K562 (cell line): ENCODE data around the gene SLC11A1. TPM values are rescaled to one million over a fixed set of nuclear protein-coding genes. Genes with fewer than 3 reads are reported as not detected.
A peak's percentile ranks its signal among the peaks of the same experiment; 100 is the strongest.

ENCODE experiments used
- ATAC-seq: fragments of 200-7000 bp; cut with Tn5 transposase; 3 replicates; pipeline ENCODE4 v1.9.1; 2020; ENCODE audit warnings: moderate library complexity
- BruUV-seq: library from RNA; stranded (reverse); fragments of 400-500 nt; replicated peaks from 2 replicates; lab custom pipeline; 2021; lab: Mats Ljungman, UMichigan
- CTCF ChIA-PET: fragments of 300-600 bp; formaldehyde crosslinking; extraction: SDS; loops from one replicate; lab custom pipeline; 2021; ENCODE audit warnings: low intra/inter-chr PET ratio; lab: Yijun Ruan, JAX
- POLR2A ChIA-PET: fragments of 300-600, 350-650 bp; sonication (Branson Sonifier 250); formaldehyde crosslinking; extraction: SDS; loops from one replicate; lab custom pipeline; 2021; ENCODE audit warnings: antibody characterized with exemption, inconsistent platforms; lab: Yijun Ruan, JAX
- DNase-seq, 4 experiments: peaks; one replicate each; pipeline versions ENCODE4 v3.0.0 to v3.0.0-alpha.2; 2011 to 2018; ENCODE audit warnings: low spot score in 3 of 4, mixed read lengths in 3 of 4; ENCODE audit errors: extremely low read depth in 1 of 4
- FAIRE-seq: peaks from 2 replicates; lab custom pipeline; 2011; peaks lifted over from hg19 to GRCh38; lab: Jason Lieb, UNC
- H2AFZ ChIP-seq: 2 replicates; pipeline ENCODE4 v1.6.0; 2011; ENCODE audit warnings: low read depth, low read length, control low read depth, inconsistent platforms
- H3K27ac ChIP-seq: fragments of 200-600 bp; 3 replicates; pipeline ENCODE4 v1.8.0; 2011; ENCODE audit warnings: low read depth, mild to moderate bottlenecking, control low read depth, inconsistent platforms, low read length, moderate library complexity, mixed read lengths; ENCODE audit errors: extremely low read depth
- H3K27me3 ChIP-seq, 2 experiments: fragments of 300-600 bp in 1 of 2; 2 replicates in 1 of 2; 3 replicates in 1 of 2; pipeline versions ENCODE4 v1.6.0 to v1.8.0; 2011; ENCODE audit warnings: inconsistent platforms in 2 of 2, low read length in 2 of 2, mild to moderate bottlenecking in 1 of 2, mixed read lengths in 1 of 2, moderate library complexity in 1 of 2; ENCODE audit not compliant: control insufficient read depth in 2 of 2, insufficient read depth in 2 of 2
- H3K36me3 ChIP-seq: fragments of 300-600 bp; 3 replicates; pipeline ENCODE4 v1.8.0; 2011; ENCODE audit warnings: mild to moderate bottlenecking, low read length, inconsistent platforms; ENCODE audit not compliant: control insufficient read depth, insufficient read depth
- H3K4me1 ChIP-seq, 2 experiments: fragments of 200-600 bp in 1 of 2; replicated peaks in 1 of 2; 2 replicates in 1 of 2; 3 replicates in 1 of 2; pipeline versions ENCODE4 v1.5.1 to v1.8.0; 2011; ENCODE audit warnings: inconsistent platforms in 2 of 2, low read length in 2 of 2, mild to moderate bottlenecking in 1 of 2, mixed read lengths in 1 of 2, moderate library complexity in 1 of 2; ENCODE audit not compliant: control insufficient read depth in 2 of 2, insufficient read depth in 2 of 2
- H3K4me2 ChIP-seq: 2 replicates; pipeline ENCODE4 v1.6.1; 2011; ENCODE audit warnings: low read length, control low read depth, inconsistent platforms, mixed read lengths; ENCODE audit not compliant: insufficient read depth
- H3K4me3 ChIP-seq: fragments of 200-600 bp; sonication (generic), shearing (Covaris generic); 2 replicates; pipeline ENCODE4 v1.5.1; 2016; ENCODE audit warnings: control low read depth, inconsistent platforms
- H3K79me2 ChIP-seq: fragments of 200-600 bp; 3 replicates; pipeline ENCODE4 v1.8.0; 2011; ENCODE audit warnings: low read length, inconsistent platforms; ENCODE audit not compliant: control insufficient read depth, insufficient read depth
- H3K9ac ChIP-seq, 2 experiments: 2 replicates each; pipeline versions ENCODE4 v1.6.0 to v1.6.1; 2011; ENCODE audit warnings: low read depth in 2 of 2, low read length in 2 of 2, control low read depth in 1 of 2, inconsistent platforms in 1 of 2, mild to moderate bottlenecking in 1 of 2, mixed read lengths in 1 of 2; ENCODE audit not compliant: insufficient read depth in 1 of 2
- H3K9me1 ChIP-seq: one replicate; pipeline ENCODE4 v1.6.0; 2011; ENCODE audit warnings: inconsistent platforms, mild to moderate bottlenecking, low read length, moderate library complexity; ENCODE audit not compliant: control insufficient read depth, insufficient read depth
- H3K9me3 ChIP-seq: replicated peaks from 2 replicates; pipeline ENCODE4 v1.5.1; 2011; ENCODE audit warnings: low read depth, low read length, inconsistent platforms; ENCODE audit not compliant: control insufficient read depth, insufficient read depth
- H4K20me1 ChIP-seq: replicated peaks from 2 replicates; pipeline ENCODE4 v1.6.1; 2011; ENCODE audit warnings: low read length, inconsistent platforms, mixed read lengths; ENCODE audit not compliant: control insufficient read depth, insufficient read depth
- ARID2 ChIP-seq: fragments of 450-650 bp; IDR thresholded peaks from 2 replicates; pipeline ENCODE4 v1.6.1; 2017; ENCODE audit warnings: antibody characterized with exemption, mild to moderate bottlenecking
- BRD9 ChIP-seq: fragments of 450-650 bp; IDR thresholded peaks from 2 replicates; pipeline ENCODE4 v1.6.1; 2018; ENCODE audit warnings: low read depth; ENCODE audit not compliant: partially characterized antibody
- E2F3 ChIP-seq: fragments of 250-450 bp; sonication (Bioruptor Pico); IDR thresholded peaks from 2 replicates; pipeline ENCODE4 v1.4.0; 2020; ENCODE audit warnings: mild to moderate bottlenecking
- EZH2 ChIP-seq: IDR thresholded peaks from 2 replicates; pipeline ENCODE4 v1.6.1; 2012; ENCODE audit warnings: low read depth, mild to moderate bottlenecking, inconsistent platforms, low read length, borderline replicate concordance
- PPARD ChIP-seq: fragments of 250-450 bp; sonication (Bioruptor Pico); IDR thresholded peaks from 2 replicates; pipeline ENCODE4 v1.8.0; 2022; ENCODE audit warnings: inconsistent platforms, mild to moderate bottlenecking, moderate library complexity
- RBM25 ChIP-seq: fragments of 200-400 bp; formaldehyde crosslinking; IDR thresholded peaks from 2 replicates; pipeline ENCODE4 v1.6.1; 2018; ENCODE audit warnings: low read length, low read depth, moderate library complexity; ENCODE audit not compliant: severe bottlenecking
- RFX1 ChIP-seq: fragments of 450-650 bp; IDR thresholded peaks from 2 replicates; pipeline ENCODE4 v1.6.1; 2016; ENCODE audit warnings: mild to moderate bottlenecking, moderate library complexity
- SETDB1 ChIP-seq: IDR thresholded peaks from one replicate; pipeline ENCODE4 v1.6.1; 2012; ENCODE audit warnings: low read length, control low read depth, inconsistent platforms
- TRIM28 ChIP-seq: fragments of 450-650 bp; IDR thresholded peaks from 2 replicates; pipeline ENCODE4 v1.6.1; 2017
- ZEB2 ChIP-seq: fragments of 450-650 bp; IDR thresholded peaks from 2 replicates; pipeline ENCODE4 v1.6.1; 2016
- ZFP1 ChIP-seq: fragments of 450-650 bp; formaldehyde crosslinking; IDR thresholded peaks from 2 replicates; pipeline ENCODE4 v1.4.0; 2020; ENCODE audit warnings: mild to moderate bottlenecking, mixed read lengths
- WGBS: fragments of 100-300 bp; shearing (Covaris generic); methylation state at CpG from one replicate; pipeline ENCODE4 v1.1.6; 2016; ENCODE audit warnings: low coverage, mixed read lengths; ENCODE audit not compliant: insufficient coverage; ENCODE audit errors: missing lambda C conversion rate; 5-methylcytosine and 5-hydroxymethylcytosine counted together
- in situ Hi-C: fragments of 300-500 bp; cut with MboI; formaldehyde crosslinking; loops from 4 replicates; pipeline ENCODE4 v1.15.0; 2018; ENCODE audit warnings: inconsistent platforms, mixed read lengths
- intact Hi-C: fragments of 100-400 bp; cut with micrococcal nuclease; formaldehyde crosslinking; loops from 2 replicates; pipeline ENCODE4 v1.14.2; 2022
- polyA plus RNA-seq, 8 experiments: library from polyadenylated mRNA; depleted of rRNA in 4 of 8; stranded (reverse) in 5 of 8; unstranded in 3 of 8; fragments of >200 nt; fragmentation: Nextera tagmentation in 2 of 8; fragmentation: Illumina TruSeq in 1 of 8; extraction: Ambion mirVana in 2 of 8; extraction: Trizol in 1 of 8; gene quantifications; 2 replicates each; pipeline versions ENCODE4 v1.2.1 to v1.2.3, GENCODE V29; 2011 to 2014; ENCODE audit warnings: inconsistent platforms in 1 of 8, missing spikeins in 1 of 8
- total RNA-seq, 7 experiments: library from RNA; depleted of rRNA in 6 of 7; stranded (reverse); fragments of >200 nt in 6 of 7; fragmentation: Illumina TruSeq in 2 of 7; extraction: Trizol in 2 of 7; gene quantifications; 2 replicates each; pipeline versions ENCODE4 v1.2.1 to v1.2.3, GENCODE V29; 2011 to 2021; ENCODE audit warnings: low replicate concordance in 1 of 7
- TF ChIP-seq, protein P1 (sequence below): sonication (generic); formaldehyde crosslinking; IDR thresholded peaks from 2 replicates; pipeline ENCODE4 v1.8.0; 2022; ENCODE audit warnings: mild to moderate bottlenecking, missing genetic modification reagents, borderline replicate concordance

SLC11A1 gene
- total and polyA plus RNA-seq, 9 of the 15 experiments (the other 6 are each of a cell fraction or from before 2014, with no cell fraction given): 0.35 to 1.6 (median 0.65) TPM

DNA sequence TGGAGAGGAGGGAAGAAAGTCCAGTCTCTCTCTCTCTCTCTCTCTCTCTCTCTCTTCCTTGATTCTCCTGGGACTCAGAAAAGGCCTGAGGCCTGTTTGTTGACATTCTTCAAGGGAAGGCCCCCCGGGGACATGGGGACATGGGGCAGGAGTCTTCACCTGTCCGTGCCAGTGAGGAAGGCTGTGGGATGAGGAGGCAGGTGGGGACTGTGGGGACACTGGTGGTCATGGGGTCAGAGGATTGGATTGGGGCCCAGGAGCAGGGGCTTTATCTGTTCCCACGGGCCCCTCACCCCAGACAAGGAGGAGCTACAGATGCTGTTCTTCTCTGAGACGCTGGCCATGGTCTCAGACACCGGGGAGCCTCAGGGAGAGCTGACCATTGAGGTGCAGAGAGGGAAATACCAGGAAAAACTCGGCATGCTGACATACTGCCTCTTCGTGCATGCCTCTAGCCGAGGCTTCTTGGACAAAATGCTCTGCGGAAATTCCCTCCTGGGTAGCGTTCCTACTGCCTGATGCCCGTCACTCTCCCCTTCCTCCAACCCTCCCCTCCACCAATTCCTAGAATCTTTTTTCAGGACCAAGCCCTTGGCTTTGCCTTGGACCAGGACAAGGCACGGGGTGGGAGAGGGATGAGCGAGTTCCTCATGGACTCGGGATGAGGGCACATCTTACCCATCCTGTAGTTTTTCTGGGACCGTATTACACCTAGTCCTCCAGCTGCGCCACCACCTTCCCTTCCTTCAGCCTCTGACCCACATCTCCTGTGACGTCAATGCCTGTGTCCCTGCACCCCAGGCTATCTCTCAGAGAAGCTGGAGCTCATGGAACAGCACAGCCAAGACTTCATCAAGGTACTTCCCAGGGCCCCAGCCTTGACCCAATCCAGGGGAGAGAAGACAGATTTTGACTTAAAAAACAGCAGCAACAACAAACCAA is 24.6 kb upstream of the SLC11A1 start:
- Histone ChIP-seq H3K4me1 (peaks cover 25 to 33% of the 10 kb centered on the region in 2 experiments; a peak in 4 of 5 replicates), H3K9me3 (no peaks in the 10 kb centered on the region), H3K79me2 (no peaks in the 10 kb centered on the region), H2AFZ (peak overlapping the region; percentile 62), H4K20me1 (no peaks in the 10 kb centered on the region), H3K4me3 (no peak overlapping the region), H3K36me3 (no peaks in the 10 kb centered on the region), H3K27ac (no peak overlapping the region), H3K4me2 (no peak overlapping the region), H3K9me1 (no peaks in the 10 kb centered on the region), H3K27me3 (no peaks in the 10 kb centered on the region), H3K9ac (peak overlapping the region; percentile 6 to 61; a peak in 1 of 4 replicates)
- intact Hi-C loops: loop anchor here (2.0 kb wide), 1 partner anchor 39 kb away; no protein-coding TSS in a partner anchor
- 53% methylated on average over 9 of the region's 17 CpGs for WGBS
- DNase-seq: peak in 1 of 4 experiments; percentile 18
- ChIA-PET POLR2A (interaction anchor here (1.2 to 2.1 kb wide), 4 partner anchors 10 to 56 kb away, joined by 3 to 9 read pairs (median 4); no protein-coding TSS in a partner anchor), CTCF (interaction anchor here (2.0 kb wide), 1 partner anchor 56 kb away, joined by 13 read pairs; no protein-coding TSS in a partner anchor)
- in situ Hi-C loops: loop anchor here (5.0 kb wide), 1 partner anchor 55 kb away; no protein-coding TSS in a partner anchor
- FAIRE-seq: no peak
- ATAC-seq: no peak
- no peak for TF ChIP-seq RBM25
- no peak for TF ChIP-seq E2F3 (CRISPR knock-in tag)
- no peak for TF ChIP-seq ZEB2
- no peak for TF ChIP-seq EZH2
- TF ChIP-seq PPARD: no peak
- no peak for TF ChIP-seq RFX1
- no peak for TF ChIP-seq ARID2
- TF ChIP-seq, protein P1, sequence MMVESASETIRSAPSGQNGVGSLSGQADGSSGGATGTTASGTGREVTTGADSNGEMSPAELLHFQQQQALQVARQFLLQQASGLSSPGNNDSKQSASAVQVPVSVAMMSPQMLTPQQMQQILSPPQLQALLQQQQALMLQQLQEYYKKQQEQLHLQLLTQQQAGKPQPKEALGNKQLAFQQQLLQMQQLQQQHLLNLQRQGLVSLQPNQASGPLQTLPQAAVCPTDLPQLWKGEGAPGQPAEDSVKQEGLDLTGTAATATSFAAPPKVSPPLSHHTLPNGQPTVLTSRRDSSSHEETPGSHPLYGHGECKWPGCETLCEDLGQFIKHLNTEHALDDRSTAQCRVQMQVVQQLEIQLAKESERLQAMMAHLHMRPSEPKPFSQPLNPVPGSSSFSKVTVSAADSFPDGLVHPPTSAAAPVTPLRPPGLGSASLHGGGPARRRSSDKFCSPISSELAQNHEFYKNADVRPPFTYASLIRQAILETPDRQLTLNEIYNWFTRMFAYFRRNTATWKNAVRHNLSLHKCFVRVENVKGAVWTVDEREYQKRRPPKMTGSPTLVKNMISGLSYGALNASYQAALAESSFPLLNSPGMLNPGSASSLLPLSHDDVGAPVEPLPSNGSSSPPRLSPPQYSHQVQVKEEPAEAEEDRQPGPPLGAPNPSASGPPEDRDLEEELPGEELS (CRISPR knock-in tag): no peak
- TF ChIP-seq ZFP1 (CRISPR knock-in tag): no peak
- no peak for TF ChIP-seq BRD9
- TF ChIP-seq TRIM28: no peak
- no peak for TF ChIP-seq SETDB1
- no TSS peak for BruUV-seq
